ENCODE measurements around the gene CTNNB1. TPM values are rescaled to one million over a fixed set of nuclear protein-coding genes. Genes with fewer than 3 reads are reported as not detected.
"Not testable (repeated sequence)": the region's sequence is repeated elsewhere in the genome, so short reads cannot be mapped to it uniquely, and the experiment has no call there.

CTNNB1 gene
- total RNA-seq, 2 experiments from 2014 or later, result 131 to 132 TPM

- H3K4me1 Mint-ChIP-seq (ENCODE audit: low read depth), result peaks cover 2% of the 10 kb centered on the region
- peaks cover 10% of the 10 kb centered on the region for H3K36me3 Mint-ChIP-seq
- CTCF ChIA-PET, result no interaction called here
- no peaks in the 10 kb centered on the region for H3K27me3 Mint-ChIP-seq
- intact Hi-C loops (cut with micrococcal nuclease), result no loop called here
- peaks cover 21% of the 10 kb centered on the region for H3K9me3 Mint-ChIP-seq
- no peak overlapping the region for H3K4me3 Mint-ChIP-seq
- POLR2A ChIA-PET, result no interaction called here
- DNase-seq, result no peak
- H3K27ac Mint-ChIP-seq, result no peak overlapping the region
Measured at GRCh38 chr3:41274944-41275668, 75.8 kb downstream of the CTNNB1 start.

- H3K27me3 Mint-ChIP-seq, result no peaks in the 10 kb centered on the region
- H3K36me3 Mint-ChIP-seq, result peaks cover 12% of the 10 kb centered on the region
- DNase-seq, result no peak
- no peak overlapping the region for H3K4me3 Mint-ChIP-seq
- intact Hi-C loops (cut with micrococcal nuclease), result no loop called here
- ChIA-PET CTCF (no interaction called here), POLR2A (no interaction called here)
- peaks cover 21% of the 10 kb centered on the region for H3K9me3 Mint-ChIP-seq
- H3K27ac Mint-ChIP-seq, result no peak overlapping the region
- peaks cover 2% of the 10 kb centered on the region for H3K4me1 Mint-ChIP-seq (ENCODE audit: low read depth)
Measured at GRCh38 chr3:41276191-41276590, 76.9 kb downstream of the CTNNB1 start.

GRCh38 chr3:41277790-41278465 is 78.6 kb downstream of the CTNNB1 start:
- H3K27me3 Mint-ChIP-seq, result no peaks in the 10 kb centered on the region
- POLR2A ChIA-PET, result interaction anchor here (0.6 kb wide), 1 partner anchor 107 kb away, joined by 3 read pairs; no protein-coding TSS in a partner anchor
- intact Hi-C loops (cut with micrococcal nuclease), result no loop called here
- no peak for DNase-seq
- peaks cover 11% of the 10 kb centered on the region for H3K36me3 Mint-ChIP-seq
- peaks cover 16% of the 10 kb centered on the region for H3K9me3 Mint-ChIP-seq
- H3K4me1 Mint-ChIP-seq (ENCODE audit: low read depth), result peaks cover 2% of the 10 kb centered on the region
- no peak overlapping the region for H3K27ac Mint-ChIP-seq
- CTCF ChIA-PET, result no interaction called here
- no peak overlapping the region for H3K4me3 Mint-ChIP-seq

GRCh38 chr3:41284934-41285333 is 85.6 kb downstream of the CTNNB1 start:
- CTCF ChIA-PET, result interaction anchor here (0.6 kb wide), 1 partner anchor 644 kb away, joined by 6 read pairs; no protein-coding TSS in a partner anchor

GRCh38 chr3:41286305-41286704 is 87.0 kb downstream of the CTNNB1 start:
- Mint-ChIP-seq H3K27me3 (no peaks in the 10 kb centered on the region), H3K4me3 (no peak overlapping the region), H3K36me3 (peaks cover 4% of the 10 kb centered on the region), H3K9me3 (peaks cover 22% of the 10 kb centered on the region), H3K27ac (no peak overlapping the region), H3K4me1 (ENCODE audit: low read depth) (peaks cover 3% of the 10 kb centered on the region)
- intact Hi-C loops (cut with micrococcal nuclease), result no loop called here
- DNase-seq, result no peak
- ChIA-PET POLR2A (no interaction called here), CTCF (no interaction called here)

More at GRCh38 chr3:41284934-41285333, 85.6 kb downstream of the CTNNB1 start:
- H3K27ac Mint-ChIP-seq; H3K4me3 Mint-ChIP-seq; DNase-seq; H3K27me3 Mint-ChIP-seq; H3K36me3 Mint-ChIP-seq; POLR2A ChIA-PET; intact Hi-C loops (cut with micrococcal nuclease); H3K4me1 Mint-ChIP-seq (ENCODE audit: low read depth): not testable (repeated sequence)
- peaks cover 22% of the 10 kb centered on the region for H3K9me3 Mint-ChIP-seq

GRCh38 chr3:41288785-41289184 is 89.5 kb downstream of the CTNNB1 start:
- Mint-ChIP-seq H3K9me3 (peaks cover 15% of the 10 kb centered on the region), H3K4me1 (ENCODE audit: low read depth) (peaks cover 3% of the 10 kb centered on the region), H3K4me3 (no peak overlapping the region), H3K27ac (no peak overlapping the region), H3K27me3 (no peaks in the 10 kb centered on the region), H3K36me3 (peaks cover 2% of the 10 kb centered on the region)
- ChIA-PET CTCF (no interaction called here), POLR2A (no interaction called here)
- DNase-seq, result no peak
- intact Hi-C loops (cut with micrococcal nuclease), result no loop called here
